AG04449 (cell line): ENCODE measurements around the gene ZIC5.

Experiments used
- CTCF ChIA-PET: fragments of 350-600 bp; formaldehyde crosslinking; extraction: SDS; loops from one replicate; lab custom pipeline; 2021; ENCODE audit warnings: antibody characterized with exemption; lab: Yijun Ruan, JAX
- POLR2A ChIA-PET: fragments of 400-600, 350-600 bp; formaldehyde crosslinking; extraction: SDS; loops from one replicate; lab custom pipeline; 2020; ENCODE audit warnings: antibody characterized with exemption, inconsistent platforms; lab: Yijun Ruan, JAX
- DNase-seq: peaks from one replicate; pipeline ENCODE4 v3.0.0-alpha.2; 2010; ENCODE audit warnings: low read depth, low spot score
- H3K4me3 ChIP-seq: 2 replicates; pipeline ENCODE4 v1.5.1; 2011; ENCODE audit warnings: low read depth, mild to moderate bottlenecking, control low read depth, low read length
- CTCF ChIP-seq: IDR thresholded peaks from one replicate; pipeline ENCODE4 v1.5.1; 2011; ENCODE audit warnings: mild to moderate bottlenecking, moderate library complexity, low read length, control low read depth, inconsistent platforms; ENCODE audit not compliant: insufficient read depth; ENCODE audit errors: missing control alignments

Gene ZIC5

GRCh38 chr13:99941911-99942310 lies 29.7 kb downstream of the ZIC5 start:
- TF ChIP-seq CTCF = no peak

GRCh38 chr13:99941086-99941485 lies 30.5 kb downstream of the ZIC5 start:
- CTCF ChIA-PET = no interaction called here

More at GRCh38 chr13:99941911-99942310, 29.7 kb downstream of the ZIC5 start:
- ChIA-PET POLR2A (no interaction called here), CTCF (interaction anchor here (0.6 to 1.1 kb wide), 2 partner anchors 25 to 263 kb away, joined by 3 to 4 read pairs; no protein-coding TSS in a partner anchor)
- H3K4me3 ChIP-seq = no peak overlapping the region
- DNase-seq = no peak

GRCh38 chr13:99938635-99939034 lies 32.9 kb downstream of the ZIC5 start:
- no peak for TF ChIP-seq CTCF
- no peak for DNase-seq
- H3K4me3 ChIP-seq = no peak overlapping the region
- ChIA-PET CTCF (no interaction called here), POLR2A (no interaction called here)

More at GRCh38 chr13:99941086-99941485, 30.5 kb downstream of the ZIC5 start:
- no peak overlapping the region for H3K4me3 ChIP-seq
- no peak for DNase-seq
- TF ChIP-seq CTCF = no peak
- POLR2A ChIA-PET = no interaction called here

GRCh38 chr13:99935772-99936171 lies 35.8 kb downstream of the ZIC5 start:
- TF ChIP-seq CTCF = no peak
- CTCF ChIA-PET = interaction anchor here (1.2 kb wide), 1 partner anchor 580 kb away, joined by 3 read pairs; no protein-coding TSS in a partner anchor
- H3K4me3 ChIP-seq = no peak overlapping the region
- DNase-seq = no peak
- POLR2A ChIA-PET = no interaction called here

GRCh38 chr13:99932912-99933311 lies 38.7 kb downstream of the ZIC5 start:
- no peak for TF ChIP-seq CTCF
- no peak for DNase-seq
- ChIA-PET POLR2A (no interaction called here), CTCF (interaction anchor here (0.7 kb wide), 1 partner anchor 303 kb away, joined by 3 read pairs; no protein-coding TSS in a partner anchor)
- no peak overlapping the region for H3K4me3 ChIP-seq

GRCh38 chr13:99930925-99931324 lies 40.6 kb downstream of the ZIC5 start:
- DNase-seq = no peak
- ChIA-PET POLR2A (no interaction called here), CTCF (no interaction called here)
- no peak for TF ChIP-seq CTCF
- H3K4me3 ChIP-seq = no peak overlapping the region
